ENCODE data around the gene LHFPL6. TPM values are rescaled to one million over a fixed set of nuclear protein-coding genes. Genes with fewer than 3 reads are reported as not detected.

The LHFPL6 gene
- total and polyA plus RNA-seq, 10 donors, result 6.9 to 49.0 (median 30.5) TPM

GRCh38 chr13:39298951-39299350 is 304.0 kb downstream of the LHFPL6 start:
- H3K4me1 ChIP-seq, result no peaks in the 10 kb centered on the region
- H3K36me3 ChIP-seq, result no peaks in the 10 kb centered on the region
- H3K4me3 ChIP-seq, result no peak overlapping the region
- no peaks in the 10 kb centered on the region for H3K27me3 ChIP-seq (replicated peaks in 1 of 7)
- no peak for DNase-seq
- TF ChIP-seq POLR2A (IDR thresholded peaks at IDR 0.05) (no peak), POLR2AphosphoS5 (IDR thresholded peaks at IDR 0.05) (no peak)
- TF ChIP-seq, protein P1, sequence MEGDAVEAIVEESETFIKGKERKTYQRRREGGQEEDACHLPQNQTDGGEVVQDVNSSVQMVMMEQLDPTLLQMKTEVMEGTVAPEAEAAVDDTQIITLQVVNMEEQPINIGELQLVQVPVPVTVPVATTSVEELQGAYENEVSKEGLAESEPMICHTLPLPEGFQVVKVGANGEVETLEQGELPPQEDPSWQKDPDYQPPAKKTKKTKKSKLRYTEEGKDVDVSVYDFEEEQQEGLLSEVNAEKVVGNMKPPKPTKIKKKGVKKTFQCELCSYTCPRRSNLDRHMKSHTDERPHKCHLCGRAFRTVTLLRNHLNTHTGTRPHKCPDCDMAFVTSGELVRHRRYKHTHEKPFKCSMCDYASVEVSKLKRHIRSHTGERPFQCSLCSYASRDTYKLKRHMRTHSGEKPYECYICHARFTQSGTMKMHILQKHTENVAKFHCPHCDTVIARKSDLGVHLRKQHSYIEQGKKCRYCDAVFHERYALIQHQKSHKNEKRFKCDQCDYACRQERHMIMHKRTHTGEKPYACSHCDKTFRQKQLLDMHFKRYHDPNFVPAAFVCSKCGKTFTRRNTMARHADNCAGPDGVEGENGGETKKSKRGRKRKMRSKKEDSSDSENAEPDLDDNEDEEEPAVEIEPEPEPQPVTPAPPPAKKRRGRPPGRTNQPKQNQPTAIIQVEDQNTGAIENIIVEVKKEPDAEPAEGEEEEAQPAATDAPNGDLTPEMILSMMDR (IDR thresholded peaks at IDR 0.05 in 8 of 11, conservative IDR thresholded peaks at IDR 0.05 in 3 of 11), result no peak
- H3K9me3 ChIP-seq, result peaks cover 0 to 17% (median 12%) of the 10 kb centered on the region in 8 donors
- no peak overlapping the region for H3K27ac ChIP-seq
- intact Hi-C loops (cut with DNase I; ENCODE audit: low total_unique reads), result no loop called here

- Histone ChIP-seq H3K4me1 (no peaks in the 10 kb centered on the region), H3K27me3 (replicated peaks in 1 of 7) (no peaks in the 10 kb centered on the region), H3K4me3 (no peak overlapping the region), H3K9me3 (peaks cover 0 to 17% (median 12%) of the 10 kb centered on the region in 8 donors), H3K36me3 (no peaks in the 10 kb centered on the region), H3K27ac (no peak overlapping the region)
- TF ChIP-seq, protein P1 (IDR thresholded peaks at IDR 0.05 in 8 of 11, conservative IDR thresholded peaks at IDR 0.05 in 3 of 11), result no peak
- TF ChIP-seq POLR2A (IDR thresholded peaks at IDR 0.05) (no peak), POLR2AphosphoS5 (IDR thresholded peaks at IDR 0.05) (no peak)
- DNase-seq, result no peak
- 44 to 91% (median 72%) methylated on average over 2 of the region's 2 CpGs for WGBS, 5 donors
- intact Hi-C loops (cut with DNase I; ENCODE audit: low total_unique reads), result no loop called here
These were observed 305.3 kb downstream of the LHFPL6 start for GRCh38 chr13:39297664-39298171.

- H3K9me3 ChIP-seq, result peaks cover 0 to 17% (median 12%) of the 10 kb centered on the region in 8 donors
- no peak for TF ChIP-seq POLR2A (IDR thresholded peaks at IDR 0.05)
- no peak for DNase-seq
- H3K4me3 ChIP-seq, result no peak overlapping the region
- H3K27me3 ChIP-seq (replicated peaks in 1 of 7), result no peaks in the 10 kb centered on the region
- H3K27ac ChIP-seq, result no peak overlapping the region
- H3K36me3 ChIP-seq, result no peaks in the 10 kb centered on the region
- WGBS, 5 donors, result 80 to 94% (median 90%) methylated on average over 1 of the region's 1 CpG
- intact Hi-C loops (cut with DNase I; ENCODE audit: low total_unique reads), result no loop called here
- no peaks in the 10 kb centered on the region for H3K4me1 ChIP-seq
These were observed 306.0 kb downstream of the LHFPL6 start for GRCh38 chr13:39297023-39297422.

GRCh38 chr13:39296193-39296592 is 306.8 kb downstream of the LHFPL6 start:
- peaks cover 0 to 17% (median 12%) of the 10 kb centered on the region in 8 donors for H3K9me3 ChIP-seq
- H3K4me3 ChIP-seq, result no peak overlapping the region
- intact Hi-C loops (cut with DNase I; ENCODE audit: low total_unique reads), result no loop called here
- no peak overlapping the region for H3K27ac ChIP-seq
- TF ChIP-seq POLR2A (IDR thresholded peaks at IDR 0.05) (no peak), POLR2AphosphoS5 (IDR thresholded peaks at IDR 0.05) (no peak)
- TF ChIP-seq, protein P1 (IDR thresholded peaks at IDR 0.05 in 8 of 11, conservative IDR thresholded peaks at IDR 0.05 in 3 of 11), result no peak
- no peak for DNase-seq
- no peaks in the 10 kb centered on the region for H3K36me3 ChIP-seq
- whole genome bisulfite sequencing, 5 donors, result 40 to 92% (median 61%) methylated on average over 2 of the region's 2 CpGs
- no peaks in the 10 kb centered on the region for H3K4me1 ChIP-seq
- no peaks in the 10 kb centered on the region for H3K27me3 ChIP-seq (replicated peaks in 1 of 7)

Other genes starting within 250 kb of the LHFPL6 start
- gene COG6, start 52.5 kb upstream of the LHFPL6 start, total RNA-seq, result 10 to 100 TPM; 18.6 to 41.9 (median 29.4) TPM
- gene COG6, start 52.5 kb upstream of the LHFPL6 start, polyA plus RNA-seq, result 1 to 10 TPM; 5.7 to 8.8 (median 6.6) TPM